MCF 10A (cell line): Measurements from ENCODE around the gene RASIP1. TPM values are rescaled to one million over a fixed set of nuclear protein-coding genes. Genes with fewer than 3 reads are reported as not detected.
A peak's percentile ranks its signal among the peaks of the same experiment; 100 is the strongest.
"Not testable (repeated sequence)": the region's sequence is repeated elsewhere in the genome, so short reads cannot be mapped to it uniquely, and the experiment has no call there.

Source experiments
- BruUV-seq: library from RNA; stranded (reverse); fragments of 400-500 nt; replicated peaks from 2 replicates; lab custom pipeline; 2021; lab: Mats Ljungman, UMichigan
- CTCF ChIA-PET: fragments of 300-600 bp; sonication (Branson Sonifier 250); formaldehyde crosslinking; extraction: SDS; loops from one replicate; lab custom pipeline; 2021; ENCODE audit warnings: antibody characterized with exemption, inconsistent platforms; lab: Yijun Ruan, JAX
- POLR2A ChIA-PET: fragments of 300-600, 350-650 bp; sonication (Branson Sonifier 250); formaldehyde crosslinking; extraction: SDS; loops from one replicate; lab custom pipeline; 2020; ENCODE audit warnings: antibody characterized with exemption, inconsistent platforms; lab: Yijun Ruan, JAX
- DNase-seq: peaks from one replicate; pipeline ENCODE4 v3.0.0-alpha.2; 2018; ENCODE audit not compliant: unreplicated experiment
- H3K27ac Mint-ChIP-seq: one replicate; pipeline ENCODE4 v1.8.0; 2022; ENCODE audit warnings: mild to moderate bottlenecking, low read depth, mixed read lengths; ENCODE audit not compliant: unreplicated experiment
- H3K27me3 Mint-ChIP-seq: one replicate; pipeline ENCODE4 v1.8.0; 2022; ENCODE audit warnings: mixed read lengths; ENCODE audit not compliant: insufficient read depth, unreplicated experiment
- H3K36me3 Mint-ChIP-seq: one replicate; pipeline ENCODE4 v1.8.0; 2022; ENCODE audit warnings: mild to moderate bottlenecking, moderate library complexity, mixed read lengths; ENCODE audit not compliant: insufficient read depth, unreplicated experiment
- H3K4me1 Mint-ChIP-seq: one replicate; pipeline ENCODE4 v1.8.0; 2022; ENCODE audit warnings: mixed read lengths; ENCODE audit not compliant: insufficient read depth, unreplicated experiment
- H3K4me3 Mint-ChIP-seq: one replicate; pipeline ENCODE4 v1.8.0; 2022; ENCODE audit warnings: mild to moderate bottlenecking, moderate library complexity, mixed read lengths; ENCODE audit not compliant: unreplicated experiment
- H3K9me3 Mint-ChIP-seq: one replicate; pipeline ENCODE4 v1.8.0; 2022; ENCODE audit warnings: mixed read lengths; ENCODE audit not compliant: unreplicated experiment
- CTCF ChIP-seq: fragments of 200-600 bp; IDR thresholded peaks from one replicate; pipeline ENCODE4 v1.8.0; 2022; ENCODE audit warnings: antibody characterized with exemption, mild to moderate bottlenecking; ENCODE audit not compliant: unreplicated experiment
- intact Hi-C: fragments of 100-400 bp; cut with micrococcal nuclease; formaldehyde crosslinking; loops from 2 replicates; pipeline ENCODE4 v1.14.1; 2022
- total RNA-seq: library from RNA; stranded (reverse); gene quantifications from 2 replicates; pipeline ENCODE4 v1.2.3, GENCODE V29; 2022

RASIP1 gene
- total RNA-seq, 1 experiment from 2014 or later: 1.9 TPM

GRCh38 chr19:48685583-48685982 lies 54.8 kb downstream of the RASIP1 start:
- H3K9me3 Mint-ChIP-seq: no peaks in the 10 kb centered on the region
- intact Hi-C loops: no loop called here
- ChIA-PET POLR2A (no interaction called here), CTCF (interaction anchor here (0.6 kb wide), 1 partner anchor 317 kb away, joined by 3 read pairs; no protein-coding TSS in a partner anchor)
- no peaks in the 10 kb centered on the region for H3K27me3 Mint-ChIP-seq
- no TSS peak for BruUV-seq
- no peaks in the 10 kb centered on the region for H3K36me3 Mint-ChIP-seq
- no peak overlapping the region for H3K4me3 Mint-ChIP-seq
- no peak for TF ChIP-seq CTCF
- peaks cover 6% of the 10 kb centered on the region for H3K4me1 Mint-ChIP-seq
- DNase-seq: peak; percentile 45
- H3K27ac Mint-ChIP-seq: no peak overlapping the region

DNA sequence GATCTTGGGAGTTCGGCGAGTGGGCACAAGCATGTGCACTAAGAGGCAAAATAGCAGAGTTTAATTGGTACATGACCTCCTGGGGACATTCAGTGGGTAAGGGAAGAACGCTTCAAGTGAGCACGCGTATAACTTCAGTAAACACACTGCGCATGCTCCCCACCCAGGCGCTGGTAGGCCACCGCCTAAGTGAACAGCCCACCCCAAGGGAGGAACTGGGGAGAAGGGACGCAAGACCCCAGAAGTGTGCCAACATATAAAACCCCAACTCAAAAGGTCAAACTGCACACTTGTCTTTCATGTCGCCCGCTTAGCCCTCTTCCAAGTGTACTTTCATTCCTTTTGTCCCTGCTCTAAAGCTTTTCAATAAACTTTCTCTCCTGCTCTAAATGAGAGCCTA lies 57.1 kb downstream of the RASIP1 start:
- Mint-ChIP-seq H3K36me3 (no peaks in the 10 kb centered on the region), H3K4me1 (peaks cover 6% of the 10 kb centered on the region), H3K9me3 (no peaks in the 10 kb centered on the region), H3K27me3 (no peaks in the 10 kb centered on the region), H3K27ac (no peak overlapping the region), H3K4me3 (no peak overlapping the region)
- intact Hi-C loops: no loop called here
- CTCF ChIA-PET: interaction anchor here (0.5 to 0.6 kb wide), 2 partner anchors 31 to 170 kb away, joined by 3 to 4 read pairs; no protein-coding TSS in a partner anchor
- POLR2A ChIA-PET: interaction anchor here (1.0 kb wide), 1 partner anchor 12 kb away, joined by 3 read pairs; the partner anchor contains the start of gene FUT2
- no TSS peak for BruUV-seq
- TF ChIP-seq CTCF: no peak
- DNase-seq: no peak

GRCh38 chr19:48681127-48681470 lies 59.3 kb downstream of the RASIP1 start:
- Mint-ChIP-seq H3K4me1 (peaks cover 6% of the 10 kb centered on the region), H3K27ac (no peak overlapping the region), H3K27me3 (no peaks in the 10 kb centered on the region), H3K36me3 (peaks cover 6% of the 10 kb centered on the region), H3K9me3 (no peaks in the 10 kb centered on the region), H3K4me3 (no peak overlapping the region)
- ChIA-PET POLR2A (no interaction called here), CTCF (interaction anchor here (0.6 kb wide), 1 partner anchor 148 kb away, joined by 3 read pairs; no protein-coding TSS in a partner anchor)
- BruUV-seq: no TSS peak
- no peak for TF ChIP-seq CTCF
- DNase-seq: no peak
- intact Hi-C loops: no loop called here

GRCh38 chr19:48680436-48681126 lies 59.8 kb downstream of the RASIP1 start:
- CTCF ChIA-PET: interaction anchor here (0.6 kb wide), 1 partner anchor 147 kb away, joined by 3 read pairs; no protein-coding TSS in a partner anchor

GRCh38 chr19:48680006-48680405 lies 60.4 kb downstream of the RASIP1 start:
- H3K36me3 Mint-ChIP-seq, DNase-seq, H3K4me3 Mint-ChIP-seq, BruUV-seq, H3K9me3 Mint-ChIP-seq, POLR2A ChIA-PET, intact Hi-C loops, H3K27me3 Mint-ChIP-seq, H3K27ac Mint-ChIP-seq, H3K4me1 Mint-ChIP-seq: not testable (repeated sequence)
- CTCF ChIA-PET: interaction anchor here (0.6 kb wide), 2 partner anchors 13 to 59 kb away, joined by 3 to 4 read pairs; no protein-coding TSS in a partner anchor

More at GRCh38 chr19:48680436-48681126, 59.8 kb downstream of the RASIP1 start:
- Mint-ChIP-seq H3K4me1 (peaks cover 5% of the 10 kb centered on the region), H3K27me3 (no peaks in the 10 kb centered on the region), H3K4me3 (no peak overlapping the region), H3K36me3 (peaks cover 6% of the 10 kb centered on the region), H3K9me3 (no peaks in the 10 kb centered on the region), H3K27ac (no peak overlapping the region)
- TF ChIP-seq CTCF: no peak
- intact Hi-C loops: no loop called here
- no peak for DNase-seq
- POLR2A ChIA-PET: no interaction called here
- no TSS peak for BruUV-seq
